PC-9 (cell line): Measurements from ENCODE around the gene NECAB2. TPM values are rescaled to one million over a fixed set of nuclear protein-coding genes. Genes with fewer than 3 reads are reported as not detected.

Experiments
- BruUV-seq: library from RNA; stranded (reverse); fragments of 400-500 nt; replicated peaks from 2 replicates; lab custom pipeline; 2021; lab: Mats Ljungman, UMichigan
- CTCF ChIA-PET: fragments of 300-600 bp; sonication (Branson Sonifier 250); formaldehyde crosslinking; loops from one replicate; lab custom pipeline; 2022; ENCODE audit warnings: antibody characterized with exemption; lab: Charles Lee
- POLR2A ChIA-PET: fragments of 300-600 bp; sonication (Branson Sonifier 250); formaldehyde crosslinking; loops from one replicate; lab custom pipeline; 2022; ENCODE audit warnings: antibody characterized with exemption; ENCODE audit not compliant: unreplicated experiment; lab: Charles Lee
- DNase-seq, 2 experiments: peaks; one replicate each; pipeline versions ENCODE4 v3.0.0 to v3.0.0-alpha.2; 2015 to 2022; ENCODE audit warnings: mixed read lengths in 1 of 2
- H2AFZ ChIP-seq: fragments of 200-600 bp; sonication (generic); 2 replicates; pipeline ENCODE4 v1.8.1; 2017; ENCODE audit warnings: antibody characterized with exemption
- H3F3A ChIP-seq: fragments of 200-600 bp; sonication (generic); 2 replicates; pipeline ENCODE4 v1.8.1; 2017; ENCODE audit warnings: antibody characterized with exemption, mild to moderate bottlenecking, low read depth; ENCODE audit not compliant: insufficient read depth
- H3K27ac ChIP-seq: fragments of 200-600 bp; sonication (generic); 2 replicates; pipeline ENCODE4 v1.6.1; 2016; ENCODE audit warnings: mixed run types
- H3K27me3 ChIP-seq: fragments of 200-600 bp; sonication (generic); 2 replicates; pipeline ENCODE4 v1.6.1; 2016; ENCODE audit warnings: low read depth, mixed run types; ENCODE audit not compliant: insufficient read depth
- H3K36me3 ChIP-seq: fragments of 200-600 bp; sonication (generic); 2 replicates; pipeline ENCODE4 v1.6.1; 2016; ENCODE audit warnings: low read depth, mixed run types
- H3K4me1 ChIP-seq: fragments of 200-600 bp; sonication (generic); replicated peaks from 2 replicates; pipeline ENCODE4 v1.6.1; 2016; ENCODE audit warnings: mixed run types; ENCODE audit not compliant: insufficient read depth
- H3K4me2 ChIP-seq: fragments of 200-600 bp; sonication (generic); 2 replicates; pipeline ENCODE4 v1.6.1; 2017; ENCODE audit warnings: mixed run types
- H3K4me3 ChIP-seq: fragments of 200-600 bp; sonication (generic); 2 replicates; pipeline ENCODE4 v1.6.1; 2016; ENCODE audit warnings: mixed run types
- H3K79me2 ChIP-seq: fragments of 200-600 bp; sonication (generic); 2 replicates; pipeline ENCODE4 v1.6.1; 2017; ENCODE audit warnings: low read depth, mixed run types
- H3K9me2 ChIP-seq: fragments of 200-600 bp; sonication (generic); 2 replicates; pipeline ENCODE4 v1.8.1; 2017; ENCODE audit warnings: mild to moderate bottlenecking; ENCODE audit not compliant: insufficient read depth
- H3K9me3 ChIP-seq: fragments of 200-600 bp; sonication (generic); 2 replicates; pipeline ENCODE4 v1.8.1; 2016; ENCODE audit warnings: low read depth; ENCODE audit not compliant: insufficient read depth
- H4K20me1 ChIP-seq: fragments of 200-600 bp; sonication (generic); 2 replicates; pipeline ENCODE4 v1.8.1; 2017; ENCODE audit not compliant: insufficient read depth
- EZH2 ChIP-seq: fragments of 200-600 bp; sonication (generic); IDR thresholded peaks from 2 replicates; pipeline ENCODE4 v1.8.0; 2017; ENCODE audit warnings: antibody characterized with exemption, low read depth
- intact Hi-C: fragments of 100-400 bp; cut with micrococcal nuclease; formaldehyde crosslinking; loops from one replicate; pipeline ENCODE4 v1.10.0; 2022; ENCODE audit not compliant: unreplicated experiment
- total RNA-seq: library from RNA; stranded (reverse); gene quantifications from 2 replicates; pipeline ENCODE4 v1.2.3, GENCODE V29; 2021
- TF ChIP-seq, protein P1 (sequence below): fragments of 200-600 bp; sonication (generic); conservative IDR thresholded peaks from 2 replicates; pipeline ENCODE4 v1.6.1; 2017; ENCODE audit warnings: mixed run types, antibody characterized with exemption, mild to moderate bottlenecking, moderate library complexity

NECAB2 gene
- total RNA-seq, 1 experiment from 2014 or later, result 0.74 TPM

DNA sequence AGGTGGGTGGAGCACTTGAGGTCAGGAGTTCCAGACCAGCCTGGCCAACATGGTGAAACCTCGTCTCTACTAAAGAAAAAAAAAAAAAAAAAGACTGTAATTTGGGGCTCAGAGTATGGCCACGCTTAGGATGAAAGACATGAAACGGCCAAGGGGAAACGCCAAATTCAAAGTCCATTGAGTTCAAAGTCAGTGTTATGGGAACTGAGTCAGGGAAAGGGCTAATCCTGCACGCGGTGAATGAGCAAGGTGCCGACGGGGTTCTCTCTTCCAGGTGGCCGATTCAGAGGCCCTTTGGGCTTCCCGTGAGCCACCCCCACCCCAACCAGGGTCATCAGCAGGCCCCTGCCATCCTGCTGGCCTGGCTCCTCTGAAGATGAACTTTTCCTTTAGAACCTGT, 22.5 kb upstream of the NECAB2 start:
- Histone ChIP-seq H3K4me2 (no peak overlapping the region), H3K4me3 (no peak overlapping the region), H3K79me2 (no peaks in the 10 kb centered on the region), H3K36me3 (no peaks in the 10 kb centered on the region), H3K4me1 (no peaks in the 10 kb centered on the region), H3K9me2 (no peaks in the 10 kb centered on the region), H3K27me3 (no peaks in the 10 kb centered on the region), H2AFZ (no peak overlapping the region), H4K20me1 (no peaks in the 10 kb centered on the region), H3K9me3 (no peaks in the 10 kb centered on the region), H3K27ac (no peak overlapping the region), H3F3A (no peaks in the 10 kb centered on the region)
- intact Hi-C loops, result no loop called here
- TF ChIP-seq, protein P1, sequence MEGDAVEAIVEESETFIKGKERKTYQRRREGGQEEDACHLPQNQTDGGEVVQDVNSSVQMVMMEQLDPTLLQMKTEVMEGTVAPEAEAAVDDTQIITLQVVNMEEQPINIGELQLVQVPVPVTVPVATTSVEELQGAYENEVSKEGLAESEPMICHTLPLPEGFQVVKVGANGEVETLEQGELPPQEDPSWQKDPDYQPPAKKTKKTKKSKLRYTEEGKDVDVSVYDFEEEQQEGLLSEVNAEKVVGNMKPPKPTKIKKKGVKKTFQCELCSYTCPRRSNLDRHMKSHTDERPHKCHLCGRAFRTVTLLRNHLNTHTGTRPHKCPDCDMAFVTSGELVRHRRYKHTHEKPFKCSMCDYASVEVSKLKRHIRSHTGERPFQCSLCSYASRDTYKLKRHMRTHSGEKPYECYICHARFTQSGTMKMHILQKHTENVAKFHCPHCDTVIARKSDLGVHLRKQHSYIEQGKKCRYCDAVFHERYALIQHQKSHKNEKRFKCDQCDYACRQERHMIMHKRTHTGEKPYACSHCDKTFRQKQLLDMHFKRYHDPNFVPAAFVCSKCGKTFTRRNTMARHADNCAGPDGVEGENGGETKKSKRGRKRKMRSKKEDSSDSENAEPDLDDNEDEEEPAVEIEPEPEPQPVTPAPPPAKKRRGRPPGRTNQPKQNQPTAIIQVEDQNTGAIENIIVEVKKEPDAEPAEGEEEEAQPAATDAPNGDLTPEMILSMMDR, result no peak
- TF ChIP-seq EZH2, result no peak
- POLR2A ChIA-PET, result no interaction called here
- no peak for DNase-seq
- CTCF ChIA-PET, result no interaction called here
- BruUV-seq, result no TSS peak

DNA sequence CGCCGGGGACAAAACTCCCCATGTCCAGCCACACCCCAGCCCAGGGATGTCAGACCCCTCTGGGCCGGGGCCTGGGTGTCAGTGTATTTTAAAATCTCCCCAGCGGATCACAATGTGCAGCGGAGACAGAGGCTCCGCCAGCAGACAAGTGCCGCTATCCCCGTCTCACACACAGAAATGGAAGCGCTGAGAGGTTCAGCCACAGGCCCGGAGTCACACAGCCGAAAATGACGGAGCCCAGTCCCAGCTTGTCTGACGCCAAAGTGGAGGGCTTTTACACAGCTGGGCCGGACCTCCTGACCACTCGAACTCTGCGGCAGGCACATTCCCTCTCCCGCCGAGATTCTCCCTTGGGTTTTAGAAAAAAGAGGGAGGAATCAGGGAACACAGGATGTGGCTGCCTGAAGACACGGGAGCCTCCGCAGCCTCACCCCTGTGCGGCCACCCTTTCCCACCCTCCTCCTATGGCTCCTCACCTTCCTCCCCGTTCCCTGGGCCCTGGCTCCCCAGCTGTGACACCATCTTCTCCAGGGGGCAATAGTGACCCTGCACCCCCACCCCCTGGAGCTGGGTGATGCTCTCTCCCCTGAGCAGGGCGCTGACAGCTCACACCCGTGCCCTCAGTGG, 21.8 kb upstream of the NECAB2 start:
- Histone ChIP-seq H3K36me3 (no peaks in the 10 kb centered on the region), H3K4me1 (no peaks in the 10 kb centered on the region), H2AFZ (no peak overlapping the region), H3K79me2 (no peaks in the 10 kb centered on the region), H3K4me3 (no peak overlapping the region), H3F3A (0 out of 2 replicates have a peak, but pooled peaks cover 2% of the 10 kb centered on the region), H3K27me3 (no peaks in the 10 kb centered on the region), H3K9me2 (no peaks in the 10 kb centered on the region), H3K9me3 (no peaks in the 10 kb centered on the region), H3K27ac (no peak overlapping the region), H4K20me1 (no peaks in the 10 kb centered on the region), H3K4me2 (no peak overlapping the region)
- BruUV-seq, result no TSS peak
- no peak for TF ChIP-seq EZH2
- TF ChIP-seq, protein P1, result no peak
- CTCF ChIA-PET, result no interaction called here
- DNase-seq, result no peak
- intact Hi-C loops, result no loop called here
- POLR2A ChIA-PET, result no interaction called here

DNA sequence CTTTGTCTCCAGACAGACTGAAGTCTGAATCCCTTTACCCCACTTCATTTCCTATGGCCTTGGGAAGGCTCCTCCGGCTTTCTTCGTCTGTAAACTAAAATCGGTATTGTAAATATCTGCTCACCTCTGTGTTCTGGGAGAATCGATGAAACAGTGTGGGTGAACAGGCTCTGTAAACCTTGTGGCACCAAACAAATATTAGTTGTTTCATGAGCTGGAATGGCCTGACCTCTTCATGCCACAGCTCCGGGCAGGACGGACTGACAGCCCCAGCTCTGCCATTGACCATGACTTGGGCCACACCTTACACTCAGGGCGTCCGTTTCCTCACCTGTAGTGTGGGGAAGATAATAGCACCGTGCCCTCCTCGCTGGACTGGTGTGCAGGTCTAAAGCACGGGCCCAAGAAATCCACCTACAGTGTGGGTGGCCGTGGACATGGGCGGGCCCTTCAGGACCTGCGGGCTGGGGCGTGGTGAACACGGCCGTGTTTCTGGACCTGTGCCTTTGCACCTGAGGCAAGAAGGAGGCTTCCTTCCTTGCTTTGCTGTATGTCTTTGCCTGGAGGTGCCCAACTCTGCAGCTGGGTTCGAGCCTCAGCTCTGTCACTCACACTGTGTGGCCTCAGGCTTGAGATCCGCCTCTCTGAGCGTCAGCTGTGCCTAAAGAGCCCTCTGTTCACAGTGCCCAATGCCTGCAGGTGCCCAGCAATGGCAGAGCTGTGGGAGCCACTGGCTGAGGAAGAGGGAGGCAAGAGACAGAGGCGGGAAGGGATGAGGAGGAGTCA, 21.1 kb upstream of the NECAB2 start:
- Histone ChIP-seq H3K4me1 (no peaks in the 10 kb centered on the region), H3K27me3 (no peaks in the 10 kb centered on the region), H3K36me3 (no peaks in the 10 kb centered on the region), H2AFZ (no peak overlapping the region), H3F3A (0 out of 2 replicates have a peak, but pooled peaks cover 4% of the 10 kb centered on the region), H3K79me2 (no peaks in the 10 kb centered on the region), H3K9me2 (no peaks in the 10 kb centered on the region), H3K4me3 (no peak overlapping the region), H3K27ac (no peak overlapping the region), H4K20me1 (no peaks in the 10 kb centered on the region), H3K4me2 (no peak overlapping the region), H3K9me3 (no peaks in the 10 kb centered on the region)
- intact Hi-C loops, result no loop called here
- ChIA-PET CTCF (no interaction called here), POLR2A (no interaction called here)
- BruUV-seq, result no TSS peak
- no peak for TF ChIP-seq EZH2
- TF ChIP-seq, protein P1, result no peak
- DNase-seq, result no peak
